ENCODE data around the gene MAU2. TPM values are rescaled to one million over a fixed set of nuclear protein-coding genes. Genes with fewer than 3 reads are reported as not detected.
A peak's percentile ranks its signal among the peaks of the same experiment; 100 is the strongest.

The MAU2 gene
- total and polyA plus RNA-seq, 2 of the 13 experiments (the other 11 are each of a cell fraction or from before 2014, with no cell fraction given): 16.8 to 33.8 TPM

- no peak for TF ChIP-seq ZNF784 (CRISPR knock-in tag; IDR thresholded peaks at IDR 0.05; ENCODE audit: borderline replicate concordance)
- no peak for TF ChIP-seq ZNF567 (CRISPR knock-in tag; IDR thresholded peaks at IDR 0.05; ENCODE audit: borderline replicate concordance)
- TF ChIP-seq GATAD1 (CRISPR knock-in tag; IDR thresholded peaks at IDR 0.05): no peak
- TF ChIP-seq DPF2 (CRISPR knock-in tag; IDR thresholded peaks at IDR 0.05; ENCODE audit: borderline replicate concordance, low read depth): 0 out of 2 replicates have a peak, but pooled peaks have one; percentile 45
- no peak for TF ChIP-seq RFXAP (CRISPR knock-in tag; IDR thresholded peaks at IDR 0.05; ENCODE audit: borderline replicate concordance)
- no peak for TF ChIP-seq ZMAT3 (CRISPR knock-in tag; conservative IDR thresholded peaks at IDR 0.05)
- peak; percentile 23; the same call in 1 of the 2 replicates for TF ChIP-seq MTA1 (CRISPR knock-in tag; IDR thresholded peaks at IDR 0.05; ENCODE audit: borderline replicate concordance)
- TF ChIP-seq HNF4G (IDR thresholded peaks at IDR 0.05; ENCODE audit: borderline replicate concordance, low read depth, low read length): peak; percentile 44; the same call in 1 of the 2 replicates
- TF ChIP-seq HNF4G (CRISPR knock-in tag; IDR thresholded peaks at IDR 0.05; ENCODE audit: borderline replicate concordance, low read depth): no peak
- TF ChIP-seq, protein P1, sequence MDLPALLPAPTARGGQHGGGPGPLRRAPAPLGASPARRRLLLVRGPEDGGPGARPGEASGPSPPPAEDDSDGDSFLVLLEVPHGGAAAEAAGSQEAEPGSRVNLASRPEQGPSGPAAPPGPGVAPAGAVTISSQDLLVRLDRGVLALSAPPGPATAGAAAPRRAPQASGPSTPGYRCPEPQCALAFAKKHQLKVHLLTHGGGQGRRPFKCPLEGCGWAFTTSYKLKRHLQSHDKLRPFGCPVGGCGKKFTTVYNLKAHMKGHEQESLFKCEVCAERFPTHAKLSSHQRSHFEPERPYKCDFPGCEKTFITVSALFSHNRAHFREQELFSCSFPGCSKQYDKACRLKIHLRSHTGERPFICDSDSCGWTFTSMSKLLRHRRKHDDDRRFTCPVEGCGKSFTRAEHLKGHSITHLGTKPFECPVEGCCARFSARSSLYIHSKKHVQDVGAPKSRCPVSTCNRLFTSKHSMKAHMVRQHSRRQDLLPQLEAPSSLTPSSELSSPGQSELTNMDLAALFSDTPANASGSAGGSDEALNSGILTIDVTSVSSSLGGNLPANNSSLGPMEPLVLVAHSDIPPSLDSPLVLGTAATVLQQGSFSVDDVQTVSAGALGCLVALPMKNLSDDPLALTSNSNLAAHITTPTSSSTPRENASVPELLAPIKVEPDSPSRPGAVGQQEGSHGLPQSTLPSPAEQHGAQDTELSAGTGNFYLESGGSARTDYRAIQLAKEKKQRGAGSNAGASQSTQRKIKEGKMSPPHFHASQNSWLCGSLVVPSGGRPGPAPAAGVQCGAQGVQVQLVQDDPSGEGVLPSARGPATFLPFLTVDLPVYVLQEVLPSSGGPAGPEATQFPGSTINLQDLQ (CRISPR knock-in tag; IDR thresholded peaks at IDR 0.05): no peak
- TF ChIP-seq PHF21A (CRISPR knock-in tag; IDR thresholded peaks at IDR 0.05): 0 out of 2 replicates have a peak, but pooled peaks have one; percentile 39
- TF ChIP-seq ZNF264 (CRISPR knock-in tag; IDR thresholded peaks at IDR 0.05): 0 out of 2 replicates have a peak, but pooled peaks have one; percentile 24
- TF ChIP-seq, protein P2, sequence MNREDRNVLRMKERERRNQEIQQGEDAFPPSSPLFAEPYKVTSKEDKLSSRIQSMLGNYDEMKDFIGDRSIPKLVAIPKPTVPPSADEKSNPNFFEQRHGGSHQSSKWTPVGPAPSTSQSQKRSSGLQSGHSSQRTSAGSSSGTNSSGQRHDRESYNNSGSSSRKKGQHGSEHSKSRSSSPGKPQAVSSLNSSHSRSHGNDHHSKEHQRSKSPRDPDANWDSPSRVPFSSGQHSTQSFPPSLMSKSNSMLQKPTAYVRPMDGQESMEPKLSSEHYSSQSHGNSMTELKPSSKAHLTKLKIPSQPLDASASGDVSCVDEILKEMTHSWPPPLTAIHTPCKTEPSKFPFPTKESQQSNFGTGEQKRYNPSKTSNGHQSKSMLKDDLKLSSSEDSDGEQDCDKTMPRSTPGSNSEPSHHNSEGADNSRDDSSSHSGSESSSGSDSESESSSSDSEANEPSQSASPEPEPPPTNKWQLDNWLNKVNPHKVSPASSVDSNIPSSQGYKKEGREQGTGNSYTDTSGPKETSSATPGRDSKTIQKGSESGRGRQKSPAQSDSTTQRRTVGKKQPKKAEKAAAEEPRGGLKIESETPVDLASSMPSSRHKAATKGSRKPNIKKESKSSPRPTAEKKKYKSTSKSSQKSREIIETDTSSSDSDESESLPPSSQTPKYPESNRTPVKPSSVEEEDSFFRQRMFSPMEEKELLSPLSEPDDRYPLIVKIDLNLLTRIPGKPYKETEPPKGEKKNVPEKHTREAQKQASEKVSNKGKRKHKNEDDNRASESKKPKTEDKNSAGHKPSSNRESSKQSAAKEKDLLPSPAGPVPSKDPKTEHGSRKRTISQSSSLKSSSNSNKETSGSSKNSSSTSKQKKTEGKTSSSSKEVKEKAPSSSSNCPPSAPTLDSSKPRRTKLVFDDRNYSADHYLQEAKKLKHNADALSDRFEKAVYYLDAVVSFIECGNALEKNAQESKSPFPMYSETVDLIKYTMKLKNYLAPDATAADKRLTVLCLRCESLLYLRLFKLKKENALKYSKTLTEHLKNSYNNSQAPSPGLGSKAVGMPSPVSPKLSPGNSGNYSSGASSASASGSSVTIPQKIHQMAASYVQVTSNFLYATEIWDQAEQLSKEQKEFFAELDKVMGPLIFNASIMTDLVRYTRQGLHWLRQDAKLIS (CRISPR knock-in tag; IDR thresholded peaks at IDR 0.05): no peak
- TF ChIP-seq ETV5 (CRISPR knock-in tag; IDR thresholded peaks at IDR 0.05; ENCODE audit: borderline replicate concordance): no peak
- TF ChIP-seq AGO2 (optimal IDR thresholded peaks at IDR 0.05; ENCODE audit: low read depth, low read length): peak; percentile 47
- TF ChIP-seq CENPX (CRISPR knock-in tag; IDR thresholded peaks at IDR 0.05): no peak
- TF ChIP-seq, protein P3, sequence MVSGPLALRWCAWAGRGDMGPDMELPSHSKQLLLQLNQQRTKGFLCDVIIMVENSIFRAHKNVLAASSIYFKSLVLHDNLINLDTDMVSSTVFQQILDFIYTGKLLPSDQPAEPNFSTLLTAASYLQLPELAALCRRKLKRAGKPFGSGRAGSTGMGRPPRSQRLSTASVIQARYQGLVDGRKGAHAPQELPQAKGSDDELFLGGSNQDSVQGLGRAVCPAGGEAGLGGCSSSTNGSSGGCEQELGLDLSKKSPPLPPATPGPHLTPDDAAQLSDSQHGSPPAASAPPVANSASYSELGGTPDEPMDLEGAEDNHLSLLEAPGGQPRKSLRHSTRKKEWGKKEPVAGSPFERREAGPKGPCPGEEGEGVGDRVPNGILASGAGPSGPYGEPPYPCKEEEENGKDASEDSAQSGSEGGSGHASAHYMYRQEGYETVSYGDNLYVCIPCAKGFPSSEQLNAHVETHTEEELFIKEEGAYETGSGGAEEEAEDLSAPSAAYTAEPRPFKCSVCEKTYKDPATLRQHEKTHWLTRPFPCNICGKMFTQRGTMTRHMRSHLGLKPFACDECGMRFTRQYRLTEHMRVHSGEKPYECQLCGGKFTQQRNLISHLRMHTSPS (CRISPR knock-in tag; IDR thresholded peaks at IDR 0.05; ENCODE audit: low read depth): peak; percentile 91
- no peak for TF ChIP-seq ZNF563 (CRISPR knock-in tag; IDR thresholded peaks at IDR 0.05)
- TF ChIP-seq FOSL1 (CRISPR knock-in tag; IDR thresholded peaks at IDR 0.05; ENCODE audit: borderline replicate concordance): no peak
- TF ChIP-seq ZNF460 (CRISPR knock-in tag; IDR thresholded peaks at IDR 0.05; ENCODE audit: borderline replicate concordance): no peak
Observed at GRCh38 chr19:19274716-19275565, 45.7 kb upstream of the MAU2 start (continued).

Measured in HepG2 (cell line).